Dedifferentiated amniotic fluid mesenchymal stem cell (primary cell): Measurements from ENCODE around the gene FBXW12.

Experiments used
- DNase-seq: peaks from one replicate; pipeline ENCODE4 v3.0.0-alpha.2; 2016; ENCODE audit errors: extremely low spot score

Gene FBXW12

GRCh38 chr3:48435223-48435595 is 63.2 kb downstream of the FBXW12 start:
- no peak for DNase-seq

GRCh38 chr3:48435774-48436476 is 63.9 kb downstream of the FBXW12 start:
- DNase-seq: peak; percentile 80

GRCh38 chr3:48436477-48436787 is 64.4 kb downstream of the FBXW12 start:
- no peak for DNase-seq

GRCh38 chr3:48436855-48437254 is 64.8 kb downstream of the FBXW12 start:
- no peak for DNase-seq

GRCh38 chr3:48437812-48438211 is 65.8 kb downstream of the FBXW12 start:
- no peak for DNase-seq

GRCh38 chr3:48439820-48440589 is 68.0 kb downstream of the FBXW12 start, which contains the start of the genes CCDC51 and TMA7:
Gene CCDC51 (minus strand): TSS chr3:48440119. CDS start chr3:48435128, 4,991 bp downstream.
Gene TMA7 (plus strand): TSS chr3:48440257. CDS start chr3:48440297, 40 bp downstream.
- DNase-seq: peak; percentile 93

GRCh38 chr3:48440590-48440958 is 68.6 kb downstream of the FBXW12 start:
- DNase-seq: peak; percentile 31

GRCh38 chr3:48441940-48442339 is 69.9 kb downstream of the FBXW12 start:
- DNase-seq: no peak
